ENCODE measurements around the gene HLA-DPB1. TPM values are rescaled to one million over a fixed set of nuclear protein-coding genes. Genes with fewer than 3 reads are reported as not detected.

The HLA-DPB1 gene
- total RNA-seq, 1 donor from 2014 or later = 10.9 TPM

- Mint-ChIP-seq H3K36me3 (no peaks in the 10 kb centered on the region), H3K4me3 (no peak overlapping the region), H3K4me1 (ENCODE audit: unreplicated experiment) (no peaks in the 10 kb centered on the region), H3K27ac (no peak overlapping the region), H3K27me3 (peaks cover 43% of the 10 kb centered on the region), H3K9me3 (peaks cover 5% of the 10 kb centered on the region)
- peak; percentile 73 for TF ChIP-seq CTCF (conservative IDR thresholded peaks at IDR 0.05)
- DNase-seq (ENCODE audit: extremely low spot score, unreplicated experiment) = no peak
Observed at GRCh38 chr6:33126101-33126714, 50.4 kb downstream of the HLA-DPB1 start.

GRCh38 chr6:33128318-33128717 is 52.5 kb downstream of the HLA-DPB1 start:
- TF ChIP-seq CTCF (conservative IDR thresholded peaks at IDR 0.05) = no peak
- DNase-seq (ENCODE audit: extremely low spot score, unreplicated experiment) = no peak
- H3K4me1 Mint-ChIP-seq (ENCODE audit: unreplicated experiment) = no peaks in the 10 kb centered on the region
- no peak overlapping the region for H3K27ac Mint-ChIP-seq
- no peak overlapping the region for H3K4me3 Mint-ChIP-seq
- H3K27me3 Mint-ChIP-seq = peaks cover 39% of the 10 kb centered on the region
- peaks cover 5% of the 10 kb centered on the region for H3K9me3 Mint-ChIP-seq
- no peaks in the 10 kb centered on the region for H3K36me3 Mint-ChIP-seq

DNA sequence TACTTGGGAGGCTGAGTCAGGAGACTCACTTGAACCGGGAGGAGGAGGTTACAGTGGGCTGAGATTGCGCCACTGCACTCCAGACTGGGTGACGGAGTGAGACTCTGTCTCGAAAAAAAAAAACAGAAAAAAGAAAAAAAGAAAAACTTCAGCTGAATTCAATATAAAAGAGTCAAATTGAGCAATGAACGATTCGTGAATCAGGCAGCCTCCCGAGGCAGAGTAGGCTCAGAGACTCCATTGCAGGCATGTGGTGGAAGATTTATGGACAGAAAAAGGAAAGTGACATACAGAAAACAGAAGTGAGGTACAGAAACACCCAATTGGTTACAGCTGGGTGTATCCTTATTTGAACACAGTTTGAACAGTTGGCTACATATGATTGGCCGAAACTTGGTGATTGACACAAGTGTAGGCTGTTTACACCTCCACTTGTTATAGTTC is 56.3 kb downstream of the HLA-DPB1 start:
- TF ChIP-seq CTCF (conservative IDR thresholded peaks at IDR 0.05) = no peak
- Mint-ChIP-seq H3K9me3 (no peaks in the 10 kb centered on the region), H3K36me3 (no peaks in the 10 kb centered on the region), H3K4me3 (no peak overlapping the region), H3K27me3 (peaks cover 32% of the 10 kb centered on the region), H3K27ac (no peak overlapping the region), H3K4me1 (ENCODE audit: unreplicated experiment) (no peaks in the 10 kb centered on the region)
- DNase-seq (ENCODE audit: extremely low spot score, unreplicated experiment) = no peak

DNA sequence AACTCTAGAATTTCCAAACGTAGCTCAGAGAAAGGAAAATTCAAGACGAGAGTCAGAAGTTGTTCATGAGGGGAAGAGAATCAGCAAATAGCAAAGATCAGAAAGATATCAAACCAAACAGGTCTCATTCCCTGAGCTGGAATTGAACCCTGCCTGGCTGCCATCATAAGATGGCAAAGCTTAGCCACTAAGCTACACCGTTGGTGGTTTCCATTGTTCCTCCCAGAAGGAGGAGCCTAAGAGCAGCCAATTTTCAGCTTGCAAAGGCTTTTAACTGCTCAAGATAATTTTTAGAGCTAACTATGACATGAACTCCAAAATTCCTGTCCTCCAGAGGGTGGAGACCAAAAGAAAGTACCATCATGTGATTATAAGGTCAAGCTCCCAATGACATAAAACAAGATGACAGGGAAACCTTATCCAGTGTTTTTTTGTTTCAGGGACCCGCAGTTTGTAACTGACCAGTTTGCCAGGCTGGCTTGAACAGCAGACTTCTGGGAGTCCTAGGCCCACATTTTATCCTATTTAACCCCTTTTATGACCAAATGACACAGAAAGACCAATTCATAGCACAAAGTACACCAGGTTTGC is 60.6 kb downstream of the HLA-DPB1 start:
- no peaks in the 10 kb centered on the region for H3K9me3 Mint-ChIP-seq
- no peak overlapping the region for H3K27ac Mint-ChIP-seq
- H3K4me3 Mint-ChIP-seq = no peak overlapping the region
- no peak for DNase-seq (ENCODE audit: extremely low spot score, unreplicated experiment)
- no peaks in the 10 kb centered on the region for H3K4me1 Mint-ChIP-seq (ENCODE audit: unreplicated experiment)
- TF ChIP-seq CTCF (conservative IDR thresholded peaks at IDR 0.05) = no peak
- no peaks in the 10 kb centered on the region for H3K36me3 Mint-ChIP-seq
- H3K27me3 Mint-ChIP-seq = peaks cover 17% of the 10 kb centered on the region

Other genes with a start within 250 kb of the HLA-DPB1 start
- 22.0 and 49.7 TPM in 2 replicates for gene TAP2, start 237.3 kb upstream of the HLA-DPB1 start, total RNA-seq (ENCODE audit: low replicate concordance)
- gene PSMB8, start 231.9 kb upstream of the HLA-DPB1 start, total RNA-seq (ENCODE audit: low replicate concordance) = 17.3 and 36.8 TPM in 2 replicates
- gene TAP1, start 222.3 kb upstream of the HLA-DPB1 start, total RNA-seq (ENCODE audit: low replicate concordance) = 16.7 and 38.4 TPM in 2 replicates
- gene PSMB9, start 221.8 kb upstream of the HLA-DPB1 start, total RNA-seq (ENCODE audit: low replicate concordance) = 5.7 and 16.9 TPM in 2 replicates
- 0.43 and 0.80 TPM in 2 replicates for gene HLA-DMB, start 135.0 kb upstream of the HLA-DPB1 start, total RNA-seq (ENCODE audit: low replicate concordance)
- gene HLA-DMA, start 122.9 kb upstream of the HLA-DPB1 start, total RNA-seq (ENCODE audit: low replicate concordance) = 1.5 and 2.0 TPM in 2 replicates
- gene BRD2, start 107.4 kb upstream of the HLA-DPB1 start, total RNA-seq (ENCODE audit: low replicate concordance) = 212 and 241 TPM in 2 replicates
- 0.52 and 2.5 TPM in 2 replicates for gene HLA-DOA, start 66.4 kb upstream of the HLA-DPB1 start, total RNA-seq (ENCODE audit: low replicate concordance)
- 1.3 and 2.6 TPM in 2 replicates for gene HLA-DPA1, start 2.3 kb upstream of the HLA-DPB1 start, total RNA-seq (ENCODE audit: low replicate concordance)
- gene COL11A2, start 116.5 kb downstream of the HLA-DPB1 start, total RNA-seq (ENCODE audit: low replicate concordance) = 1.3 and 11.9 TPM in 2 replicates
- gene RXRB, start 124.7 kb downstream of the HLA-DPB1 start, total RNA-seq (ENCODE audit: low replicate concordance) = 49.2 and 61.9 TPM in 2 replicates
- 147 and 202 TPM in 2 replicates for gene SLC39A7, start 124.9 kb downstream of the HLA-DPB1 start, total RNA-seq (ENCODE audit: low replicate concordance)
- gene HSD17B8, start 128.7 kb downstream of the HLA-DPB1 start, total RNA-seq (ENCODE audit: low replicate concordance) = 13.9 and 15.7 TPM in 2 replicates
- 44.5 and 60.4 TPM in 2 replicates for gene RING1, start 132.5 kb downstream of the HLA-DPB1 start, total RNA-seq (ENCODE audit: low replicate concordance)
- 54.7 and 62.4 TPM in 2 replicates for gene VPS52, start 195.9 kb downstream of the HLA-DPB1 start, total RNA-seq (ENCODE audit: low replicate concordance)
- 3,043 and 3,480 TPM in 2 replicates for gene RPS18, start 196.1 kb downstream of the HLA-DPB1 start, total RNA-seq (ENCODE audit: low replicate concordance)
- 10.1 and 22.2 TPM in 2 replicates for gene B3GALT4, start 201.1 kb downstream of the HLA-DPB1 start, total RNA-seq (ENCODE audit: low replicate concordance)
- 53.1 and 67.4 TPM in 2 replicates for gene WDR46, start 213.2 kb downstream of the HLA-DPB1 start, total RNA-seq (ENCODE audit: low replicate concordance)
- 52.9 and 54.5 TPM in 2 replicates for gene PFDN6, start 213.6 kb downstream of the HLA-DPB1 start, total RNA-seq (ENCODE audit: low replicate concordance)
- 128 and 176 TPM in 2 replicates for gene RGL2, start 223.0 kb downstream of the HLA-DPB1 start, total RNA-seq (ENCODE audit: low replicate concordance)
- 71.4 and 93.5 TPM in 2 replicates for gene TAPBP, start 238.1 kb downstream of the HLA-DPB1 start, total RNA-seq (ENCODE audit: low replicate concordance)
- 21.1 and 22.2 TPM in 2 replicates for gene ZBTB22, start 241.8 kb downstream of the HLA-DPB1 start, total RNA-seq (ENCODE audit: low replicate concordance)
- 43.6 and 47.0 TPM in 2 replicates for gene DAXX, start 247.0 kb downstream of the HLA-DPB1 start, total RNA-seq (ENCODE audit: low replicate concordance)

Measured in type B pancreatic cell (in vitro differentiated cells).